IMR-90 (cell line): Measurements from ENCODE around the gene PRICKLE2. TPM values are rescaled to one million over a fixed set of nuclear protein-coding genes. Genes with fewer than 3 reads are reported as not detected.
A peak's percentile ranks its signal among the peaks of the same experiment; 100 is the strongest.

ENCODE experiments used
- ATAC-seq: fragments of 200-7000 bp; cut with Tn5 transposase; 2 replicates; pipeline ENCODE4 v1.9.1; 2020; ENCODE audit warnings: low read depth, mild to moderate bottlenecking, moderate library complexity
- BruUV-seq: library from RNA; stranded (reverse); fragments of 400-500 nt; replicated peaks from 2 replicates; lab custom pipeline; 2021; lab: Mats Ljungman, UMichigan
- CTCF ChIA-PET: fragments of 300-600 bp; formaldehyde crosslinking; extraction: SDS; loops from one replicate; lab custom pipeline; 2021; ENCODE audit warnings: antibody characterized with exemption; lab: Yijun Ruan, JAX
- POLR2A ChIA-PET: fragments of 300-600 bp; sonication (Branson Sonifier 250); formaldehyde crosslinking; loops from one replicate; lab custom pipeline; 2022; ENCODE audit warnings: antibody characterized with exemption; ENCODE audit not compliant: unreplicated experiment; lab: Charles Lee
- DNase-seq: peaks from one replicate; pipeline ENCODE4 v3.0.0; 2013
- H2AFZ ChIP-seq: replicated peaks from 2 replicates; pipeline ENCODE3; 2013; ENCODE audit warnings: low read length, mild to moderate bottlenecking; ENCODE audit not compliant: poor library complexity
- H2AK5ac ChIP-seq: 2 replicates; pipeline ENCODE4 v1.6.1; 2013; ENCODE audit warnings: low read depth, low read length, inconsistent platforms
- H2AK9ac ChIP-seq: replicated peaks from 2 replicates; pipeline ENCODE3; 2013; ENCODE audit warnings: mild to moderate bottlenecking, low read depth, low read length, moderate library complexity; ENCODE audit not compliant: poor library complexity
- H2BK120ac ChIP-seq: 2 replicates; pipeline ENCODE4 v1.6.1; 2013; ENCODE audit warnings: low read depth, low read length, inconsistent platforms
- H2BK15ac ChIP-seq: 3 replicates; pipeline ENCODE4 v1.6.1; 2013; ENCODE audit warnings: low read depth, low read length, inconsistent platforms
- H2BK20ac ChIP-seq: 2 replicates; pipeline ENCODE4 v1.6.1; 2013; ENCODE audit warnings: low read depth, mild to moderate bottlenecking, inconsistent platforms, low read length, moderate library complexity
- H2BK5ac ChIP-seq: 2 replicates; pipeline ENCODE4 v1.6.1; 2013; ENCODE audit warnings: mild to moderate bottlenecking, low read depth, low read length, inconsistent platforms; ENCODE audit not compliant: poor library complexity, severe bottlenecking
- H3K14ac ChIP-seq: replicated peaks from 2 replicates; pipeline ENCODE4 v1.6.1; 2013; ENCODE audit warnings: low read depth, low read length, inconsistent platforms
- H3K18ac ChIP-seq: 2 replicates; pipeline ENCODE4 v1.6.1; 2013; ENCODE audit warnings: low read depth, low read length, control low read depth
- H3K23ac ChIP-seq: 2 replicates; pipeline ENCODE4 v1.6.1; 2013; ENCODE audit warnings: low read depth, low read length, inconsistent platforms
- H3K27ac ChIP-seq: 2 replicates; pipeline ENCODE4 v1.5.1; 2013; ENCODE audit warnings: mild to moderate bottlenecking, control low read depth, low read length; ENCODE audit not compliant: insufficient read depth
- H3K27me3 ChIP-seq: 2 replicates; pipeline ENCODE4 v1.6.1; 2013; ENCODE audit warnings: low read length; ENCODE audit not compliant: control insufficient read depth, insufficient read depth
- H3K36me3 ChIP-seq: 2 replicates; pipeline ENCODE4 v1.6.1; 2013; ENCODE audit warnings: low read length, mixed read lengths; ENCODE audit not compliant: control insufficient read depth, insufficient read depth
- H3K4ac ChIP-seq: 2 replicates; pipeline ENCODE4 v1.6.1; 2013; ENCODE audit warnings: low read depth, low read length, inconsistent platforms
- H3K4me1 ChIP-seq: 2 replicates; pipeline ENCODE4 v1.6.1; 2013; ENCODE audit warnings: low read length, mixed read lengths; ENCODE audit not compliant: control insufficient read depth, insufficient read depth
- H3K4me2 ChIP-seq: 2 replicates; pipeline ENCODE4 v1.6.1; 2013; ENCODE audit warnings: low read depth, mild to moderate bottlenecking, control low read depth, low read length, moderate library complexity
- H3K4me3 ChIP-seq: 2 replicates; pipeline ENCODE4 v1.5.1; 2013; ENCODE audit warnings: low read depth, mild to moderate bottlenecking, control low read depth, low read length, moderate library complexity; ENCODE audit not compliant: insufficient read depth
- H3K56ac ChIP-seq: 2 replicates; pipeline ENCODE4 v1.6.1; 2013; ENCODE audit warnings: low read length, inconsistent platforms; ENCODE audit not compliant: insufficient read depth; ENCODE audit errors: extremely low read depth
- H3K79me1 ChIP-seq, 2 experiments: 2 replicates each; pipeline ENCODE4 v1.6.1; 2013; ENCODE audit warnings: low read length in 2 of 2, inconsistent platforms in 1 of 2, low read depth in 1 of 2
- H3K9ac ChIP-seq: 2 replicates; pipeline ENCODE4 v1.6.1; 2013; ENCODE audit warnings: low read depth, low read length, control low read depth
- H3K9me1 ChIP-seq: 2 replicates; pipeline ENCODE4 v1.6.1; 2013; ENCODE audit warnings: low read length, inconsistent platforms; ENCODE audit not compliant: insufficient read depth
- H3K9me3 ChIP-seq: 2 replicates; pipeline ENCODE4 v1.6.1; 2013; ENCODE audit warnings: low read length; ENCODE audit not compliant: control insufficient read depth, insufficient read depth
- H4K20me1 ChIP-seq: 2 replicates; pipeline ENCODE4 v1.6.1; 2013; ENCODE audit warnings: low read length, inconsistent platforms; ENCODE audit not compliant: insufficient read depth
- H4K5ac ChIP-seq: 2 replicates; pipeline ENCODE4 v1.6.1; 2013; ENCODE audit warnings: mild to moderate bottlenecking, low read depth, low read length, control low read depth
- H4K8ac ChIP-seq, 2 experiments: 2 replicates each; pipeline ENCODE4 v1.6.1; 2013; ENCODE audit warnings: low read depth in 2 of 2, low read length in 2 of 2, control low read depth in 1 of 2, inconsistent platforms in 1 of 2
- H4K91ac ChIP-seq: 2 replicates; pipeline ENCODE4 v1.6.1; 2013; ENCODE audit warnings: low read depth, low read length, inconsistent platforms; ENCODE audit not compliant: insufficient read depth
- CEBPB ChIP-seq: IDR thresholded peaks from 2 replicates; pipeline ENCODE4 v1.6.1; 2012; ENCODE audit warnings: low read depth, low read length, improper control_type of control experiment
- CHD1 ChIP-seq: IDR thresholded peaks from 2 replicates; pipeline ENCODE4 v1.6.1; 2012; ENCODE audit warnings: low read depth, low read length, improper control_type of control experiment
- CTCF ChIP-seq: conservative IDR thresholded peaks from 2 replicates; pipeline ENCODE4 v1.5.1; 2012; ENCODE audit warnings: mild to moderate bottlenecking, low read depth, low read length, improper control_type of control experiment
- ELK1 ChIP-seq: fragments of 150-350 bp; IDR thresholded peaks from 2 replicates; pipeline ENCODE4 v1.6.1; 2016; ENCODE audit warnings: low read depth, mild to moderate bottlenecking, low read length, moderate library complexity, borderline replicate concordance
- FOS ChIP-seq: fragments of 150-350 bp; IDR thresholded peaks from 2 replicates; pipeline ENCODE4 v1.6.1; 2016; ENCODE audit warnings: low read depth, low read length
- MAFK ChIP-seq: IDR thresholded peaks from 2 replicates; pipeline ENCODE4 v1.6.1; 2012; ENCODE audit warnings: low read depth, low read length, improper control_type of control experiment
- NFE2L2 ChIP-seq: fragments of 150-350 bp; IDR thresholded peaks from 2 replicates; pipeline ENCODE4 v1.6.1; 2016; ENCODE audit warnings: low read depth, mild to moderate bottlenecking, low read length
- POLR2A ChIP-seq: IDR thresholded peaks from 2 replicates; pipeline ENCODE4 v1.6.1; 2012; ENCODE audit warnings: mild to moderate bottlenecking, low read depth, low read length
- RAD21 ChIP-seq: IDR thresholded peaks from 2 replicates; pipeline ENCODE4 v1.6.1; 2012; ENCODE audit warnings: low read length, improper control_type of control experiment
- RCOR1 ChIP-seq: IDR thresholded peaks from 2 replicates; pipeline ENCODE4 v1.6.1; 2012; ENCODE audit warnings: mild to moderate bottlenecking, low read length, improper control_type of control experiment; ENCODE audit not compliant: insufficient replicate concordance
- RFX5 ChIP-seq: IDR thresholded peaks from 2 replicates; pipeline ENCODE4 v1.8.0; 2012; ENCODE audit warnings: low read depth, mild to moderate bottlenecking, low read length, moderate library complexity
- USF2 ChIP-seq: fragments of 150-350 bp; IDR thresholded peaks from 2 replicates; pipeline ENCODE4 v1.6.1; 2017; ENCODE audit warnings: mild to moderate bottlenecking, antibody characterized with exemption, low read length, low read depth
- WGBS, 2 experiments: methylation state at CpG; one replicate each; pipeline versions ENCODE4 v1.1.5 to v1.1.7; 2013; ENCODE audit warnings: missing lambda C conversion rate in 2 of 2; ENCODE audit not compliant: insufficient read length in 1 of 2; ENCODE audit errors: extremely low coverage in 2 of 2; 5-methylcytosine and 5-hydroxymethylcytosine counted together
- dilution Hi-C: fragments of 300-500 bp; cut with HindIII; formaldehyde crosslinking; loops from one replicate; pipeline ENCODE4 v1.14.3; 2018; ENCODE audit warnings: low sequenced_read_pairs; ENCODE audit not compliant: unreplicated experiment
- in situ Hi-C: fragments of 300-500 bp; cut with MboI; formaldehyde crosslinking; loops from 3 replicates; pipeline ENCODE4 v1.14.3; 2019; ENCODE audit warnings: low sequenced_read_pairs, inconsistent platforms, mixed read lengths
- intact Hi-C: fragments of 100-400 bp; cut with micrococcal nuclease; formaldehyde crosslinking; loops from 2 replicates; pipeline ENCODE4 v1.10.0; 2022
- polyA plus RNA-seq, 3 experiments: library from polyadenylated mRNA; depleted of rRNA; stranded (reverse); fragments of >200 nt; gene quantifications; 2 replicates each; pipeline ENCODE4 v1.2.3, GENCODE V29; 2012; ENCODE audit warnings: low replicate concordance in 1 of 3
- total RNA-seq: library from RNA; depleted of rRNA; stranded (reverse); fragments of >200 nt; gene quantifications from 2 replicates; pipeline ENCODE4 v1.2.3, GENCODE V29; 2012

The PRICKLE2 gene
- total and polyA plus RNA-seq, 2 of the 4 experiments (the other 2 are of a cell fraction), result 4.1 to 14.2 TPM

GRCh38 chr3:64196236-64196929 is 28.9 kb downstream of the PRICKLE2 start (continued):
- no peak for TF ChIP-seq USF2

GRCh38 chr3:64195789-64196188 is 29.5 kb downstream of the PRICKLE2 start:
- Histone ChIP-seq H3K4ac (no peak overlapping the region), H3K14ac (peak overlapping the region; percentile 1; the same call in 1 of the 2 replicates), H3K27me3 (no peaks in the 10 kb centered on the region), H3K9ac (no peak overlapping the region), H2BK120ac (no peak overlapping the region), H3K9me1 (peaks cover 15% of the 10 kb centered on the region), H3K9me3 (no peaks in the 10 kb centered on the region), H3K27ac (no peak overlapping the region), H3K36me3 (peaks cover 13% of the 10 kb centered on the region), H4K91ac (no peak overlapping the region), H2AFZ (no peak overlapping the region), H3K18ac (no peak overlapping the region), H2AK9ac (no peak overlapping the region), H4K5ac (no peak overlapping the region), H2BK20ac (no peak overlapping the region), H2BK15ac (no peak overlapping the region), H4K8ac (no peak overlapping the region), H3K4me3 (no peak overlapping the region), H3K23ac (no peak overlapping the region), H2AK5ac (no peak overlapping the region), H3K4me2 (no peak overlapping the region), H3K4me1 (peaks cover 3% of the 10 kb centered on the region), H3K79me1 (peaks cover 26 to 59% of the 10 kb centered on the region in 2 experiments), H2BK5ac (no peak overlapping the region), H3K56ac (no peak overlapping the region), H4K20me1 (peaks cover 6% of the 10 kb centered on the region; the same call in 1 of the 2 replicates)
- WGBS, 2 experiments, result no CpG with 5 or more reads among the region's 1 CpG
- ChIA-PET POLR2A (interaction anchor here (0.7 kb wide), 1 partner anchor 71 kb away, joined by 3 read pairs; no protein-coding TSS in a partner anchor), CTCF (no interaction called here)
- intact Hi-C loops, result no loop called here
- dilution Hi-C loops, result no loop called here
- DNase-seq (no peak), ATAC-seq (no peak)
- BruUV-seq, result no TSS peak
- in situ Hi-C loops, result no loop called here
- no peak for TF ChIP-seq ELK1
- no peak for TF ChIP-seq CEBPB
- no peak for TF ChIP-seq POLR2A
- no peak for TF ChIP-seq RAD21
- no peak for TF ChIP-seq CHD1
- TF ChIP-seq CTCF, result no peak
- no peak for TF ChIP-seq FOS
- no peak for TF ChIP-seq USF2
- no peak for TF ChIP-seq MAFK
- TF ChIP-seq RCOR1, result no peak
- TF ChIP-seq RFX5, result no peak
- no peak for TF ChIP-seq NFE2L2
